ENCODE data around the gene AMN1. TPM values are rescaled to one million over a fixed set of nuclear protein-coding genes. Genes with fewer than 3 reads are reported as not detected.

Gene AMN1
- total RNA-seq, 1 experiment from 2014 or later: 26.9 TPM

DNA sequence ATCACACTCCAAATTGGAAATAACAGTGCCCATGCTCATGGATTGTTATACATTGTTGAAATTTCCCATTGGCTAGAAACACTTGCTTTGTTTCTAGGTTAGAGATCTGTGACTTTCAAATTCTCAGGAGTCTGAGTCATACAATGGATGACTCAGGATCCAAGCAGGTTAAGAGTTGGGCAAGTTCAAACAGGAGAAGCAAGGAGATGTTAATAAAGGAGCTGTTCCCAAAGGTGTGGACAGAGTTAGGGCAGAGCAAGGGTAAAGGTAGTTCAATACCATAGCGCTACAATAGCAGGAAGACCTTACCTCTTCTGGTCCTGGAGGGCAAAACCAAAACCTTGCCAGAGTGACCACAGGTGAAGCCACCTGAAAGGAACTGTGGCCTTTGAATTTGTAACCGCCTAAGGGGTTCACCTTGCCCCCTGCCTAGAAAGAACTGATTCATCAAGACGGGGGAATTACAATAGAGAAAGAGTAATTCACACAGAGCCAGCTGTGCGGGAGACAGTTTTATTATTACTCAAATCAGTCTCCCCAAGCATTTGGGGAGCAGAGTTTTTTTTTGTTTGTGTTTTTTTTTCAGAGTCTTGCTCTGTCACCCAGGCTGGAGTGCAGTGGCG, 4.2 kb upstream of the AMN1 start:
- peak overlapping the region in 1 of 2 experiments; percentile 32; a peak in 2 of 4 replicates for H3K4me3 ChIP-seq (replicated peaks in 1 of 2; ENCODE audit: low read depth in 1 of 2, low read length in 2 of 2)
- H4K20me1 ChIP-seq (ENCODE audit: insufficient read depth): no peaks in the 10 kb centered on the region
- H3K79me2 ChIP-seq (ENCODE audit: insufficient read depth, low read length): peaks cover 5% of the 10 kb centered on the region
- H3K27me3 ChIP-seq (ENCODE audit: insufficient read depth, low read length): no peaks in the 10 kb centered on the region
- H3K36me3 ChIP-seq (ENCODE audit: control insufficient read depth in 1 of 2, insufficient read depth in 2 of 2, low read length in 2 of 2): no peaks in the 10 kb centered on the region
- peak overlapping the region; percentile 60 for H3K4me2 ChIP-seq (ENCODE audit: low read length)
- H3K4me1 ChIP-seq (ENCODE audit: control insufficient read depth in 1 of 2, insufficient read depth in 2 of 2, low read length in 2 of 2): peaks cover 53 to 85% of the 10 kb centered on the region in 2 experiments
- peak overlapping the region; percentile 92 for H3K27ac ChIP-seq (ENCODE audit: low read depth, low read length)
- ChIA-PET POLR2A (interaction anchor here (0.6 to 6.7 kb wide), 13 partner anchors 10 to 943 kb away, joined by 3 to 54 read pairs (median 4); partner anchors contain the start of gene ETFBKMT), RAD21 (ENCODE audit: low non-redundant PET in 1 of 2, low total read pairs in 2 of 2, uncharacterized antibody in 2 of 2, unreplicated experiment in 2 of 2) (interaction anchor here (0.6 to 2.1 kb wide), 3 partner anchors 16 to 56 kb away, joined by 3 to 7 read pairs (median 4); no protein-coding TSS in a partner anchor), CTCF (interaction anchor here (0.5 to 1.6 kb wide), 3 partner anchors 12 to 73 kb away, joined by 3 to 4 read pairs (median 4); no protein-coding TSS in a partner anchor)
- peak overlapping the region; percentile 53 for H3K9ac ChIP-seq (ENCODE audit: low read length)
- ATAC-seq (peak; percentile 75), DNase-seq (ENCODE audit: low read depth, low spot score) (peak; percentile 97)
- H3K9me2 ChIP-seq (ENCODE audit: insufficient read depth): no peaks in the 10 kb centered on the region
- BruUV-seq (replicated peaks): TSS peak; percentile 68
- intact Hi-C loops (cut with micrococcal nuclease): loop anchor here (1.0 to 5.0 kb wide), 2 partner anchors 16 to 224 kb away; partner anchors contain the start of gene RESF1
- H3K9me3 ChIP-seq (ENCODE audit: control insufficient read depth in 1 of 2, insufficient read depth in 1 of 2, low read depth in 1 of 2, low read length in 2 of 2): peaks cover 0 to 9% of the 10 kb centered on the region in 2 experiments; a peak in 1 of 4 replicates
- no peak overlapping the region for H2AFZ ChIP-seq (ENCODE audit: low read depth, low read length, poor library complexity, severe bottlenecking)
- TF ChIP-seq JUND (IDR thresholded peaks at IDR 0.05): peak; percentile 99
- TF ChIP-seq ZFX (IDR thresholded peaks at IDR 0.05): no peak
- peak; percentile 81 for TF ChIP-seq SRF (IDR thresholded peaks at IDR 0.05; ENCODE audit: low read depth)
- TF ChIP-seq POLR2A (IDR thresholded peaks at IDR 0.05; ENCODE audit: borderline replicate concordance, extremely low read depth, insufficient read depth, insufficient read length): peak; percentile 33
- TF ChIP-seq, protein P1, sequence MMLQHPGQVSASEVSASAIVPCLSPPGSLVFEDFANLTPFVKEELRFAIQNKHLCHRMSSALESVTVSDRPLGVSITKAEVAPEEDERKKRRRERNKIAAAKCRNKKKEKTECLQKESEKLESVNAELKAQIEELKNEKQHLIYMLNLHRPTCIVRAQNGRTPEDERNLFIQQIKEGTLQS (IDR thresholded peaks at IDR 0.05): no peak; the same call in 1 of the 2 replicates
- TF ChIP-seq FOSL1 (IDR thresholded peaks at IDR 0.05; ENCODE audit: low read depth): peak; percentile 99
- peak; percentile 96 for TF ChIP-seq CEBPB (IDR thresholded peaks at IDR 0.05; ENCODE audit: low read depth)
- TF ChIP-seq ELF1 (IDR thresholded peaks at IDR 0.05; ENCODE audit: borderline replicate concordance, low read depth): no peak
- TF ChIP-seq RAD21 (IDR thresholded peaks at IDR 0.05; ENCODE audit: low read depth): peak; percentile 30; the same call in 1 of the 2 replicates
- TF ChIP-seq, protein P2, sequence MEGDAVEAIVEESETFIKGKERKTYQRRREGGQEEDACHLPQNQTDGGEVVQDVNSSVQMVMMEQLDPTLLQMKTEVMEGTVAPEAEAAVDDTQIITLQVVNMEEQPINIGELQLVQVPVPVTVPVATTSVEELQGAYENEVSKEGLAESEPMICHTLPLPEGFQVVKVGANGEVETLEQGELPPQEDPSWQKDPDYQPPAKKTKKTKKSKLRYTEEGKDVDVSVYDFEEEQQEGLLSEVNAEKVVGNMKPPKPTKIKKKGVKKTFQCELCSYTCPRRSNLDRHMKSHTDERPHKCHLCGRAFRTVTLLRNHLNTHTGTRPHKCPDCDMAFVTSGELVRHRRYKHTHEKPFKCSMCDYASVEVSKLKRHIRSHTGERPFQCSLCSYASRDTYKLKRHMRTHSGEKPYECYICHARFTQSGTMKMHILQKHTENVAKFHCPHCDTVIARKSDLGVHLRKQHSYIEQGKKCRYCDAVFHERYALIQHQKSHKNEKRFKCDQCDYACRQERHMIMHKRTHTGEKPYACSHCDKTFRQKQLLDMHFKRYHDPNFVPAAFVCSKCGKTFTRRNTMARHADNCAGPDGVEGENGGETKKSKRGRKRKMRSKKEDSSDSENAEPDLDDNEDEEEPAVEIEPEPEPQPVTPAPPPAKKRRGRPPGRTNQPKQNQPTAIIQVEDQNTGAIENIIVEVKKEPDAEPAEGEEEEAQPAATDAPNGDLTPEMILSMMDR (IDR thresholded peaks at IDR 0.05 in 2 of 3, conservative IDR thresholded peaks at IDR 0.05 in 1 of 3; ENCODE audit: borderline replicate concordance in 1 of 3, insufficient read depth in 1 of 3, low read depth in 2 of 3, low read length in 2 of 3): no peak
- TF ChIP-seq CBX3 (IDR thresholded peaks at IDR 0.05; ENCODE audit: low read depth): peak; percentile 90; the same call in 1 of the 2 replicates
- no peak for TF ChIP-seq EZH2phosphoT487 (IDR thresholded peaks at IDR 0.05; ENCODE audit: borderline replicate concordance)
- peak; percentile 84 for TF ChIP-seq SIN3A (IDR thresholded peaks at IDR 0.05; ENCODE audit: low read depth)
- TF ChIP-seq POLR2AphosphoS5 (IDR thresholded peaks at IDR 0.05; ENCODE audit: low read depth, low read length): peak; percentile 55
- TF ChIP-seq, protein P3, sequence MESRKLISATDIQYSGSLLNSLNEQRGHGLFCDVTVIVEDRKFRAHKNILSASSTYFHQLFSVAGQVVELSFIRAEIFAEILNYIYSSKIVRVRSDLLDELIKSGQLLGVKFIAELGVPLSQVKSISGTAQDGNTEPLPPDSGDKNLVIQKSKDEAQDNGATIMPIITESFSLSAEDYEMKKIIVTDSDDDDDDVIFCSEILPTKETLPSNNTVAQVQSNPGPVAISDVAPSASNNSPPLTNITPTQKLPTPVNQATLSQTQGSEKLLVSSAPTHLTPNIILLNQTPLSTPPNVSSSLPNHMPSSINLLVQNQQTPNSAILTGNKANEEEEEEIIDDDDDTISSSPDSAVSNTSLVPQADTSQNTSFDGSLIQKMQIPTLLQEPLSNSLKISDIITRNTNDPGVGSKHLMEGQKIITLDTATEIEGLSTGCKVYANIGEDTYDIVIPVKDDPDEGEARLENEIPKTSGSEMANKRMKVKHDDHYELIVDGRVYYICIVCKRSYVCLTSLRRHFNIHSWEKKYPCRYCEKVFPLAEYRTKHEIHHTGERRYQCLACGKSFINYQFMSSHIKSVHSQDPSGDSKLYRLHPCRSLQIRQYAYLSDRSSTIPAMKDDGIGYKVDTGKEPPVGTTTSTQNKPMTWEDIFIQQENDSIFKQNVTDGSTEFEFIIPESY (IDR thresholded peaks at IDR 0.05; ENCODE audit: extremely low read depth, insufficient replicate concordance, low read length): no peak
- TF ChIP-seq EGR1 (IDR thresholded peaks at IDR 0.05; ENCODE audit: low read depth): no peak; the same call in 1 of the 2 replicates
- no peak for TF ChIP-seq ZNF274 (IDR thresholded peaks at IDR 0.05; ENCODE audit: low read depth, low read length)
- peak; percentile 95 for TF ChIP-seq SP1 (IDR thresholded peaks at IDR 0.05; ENCODE audit: low read depth)
- TF ChIP-seq, protein P4, sequence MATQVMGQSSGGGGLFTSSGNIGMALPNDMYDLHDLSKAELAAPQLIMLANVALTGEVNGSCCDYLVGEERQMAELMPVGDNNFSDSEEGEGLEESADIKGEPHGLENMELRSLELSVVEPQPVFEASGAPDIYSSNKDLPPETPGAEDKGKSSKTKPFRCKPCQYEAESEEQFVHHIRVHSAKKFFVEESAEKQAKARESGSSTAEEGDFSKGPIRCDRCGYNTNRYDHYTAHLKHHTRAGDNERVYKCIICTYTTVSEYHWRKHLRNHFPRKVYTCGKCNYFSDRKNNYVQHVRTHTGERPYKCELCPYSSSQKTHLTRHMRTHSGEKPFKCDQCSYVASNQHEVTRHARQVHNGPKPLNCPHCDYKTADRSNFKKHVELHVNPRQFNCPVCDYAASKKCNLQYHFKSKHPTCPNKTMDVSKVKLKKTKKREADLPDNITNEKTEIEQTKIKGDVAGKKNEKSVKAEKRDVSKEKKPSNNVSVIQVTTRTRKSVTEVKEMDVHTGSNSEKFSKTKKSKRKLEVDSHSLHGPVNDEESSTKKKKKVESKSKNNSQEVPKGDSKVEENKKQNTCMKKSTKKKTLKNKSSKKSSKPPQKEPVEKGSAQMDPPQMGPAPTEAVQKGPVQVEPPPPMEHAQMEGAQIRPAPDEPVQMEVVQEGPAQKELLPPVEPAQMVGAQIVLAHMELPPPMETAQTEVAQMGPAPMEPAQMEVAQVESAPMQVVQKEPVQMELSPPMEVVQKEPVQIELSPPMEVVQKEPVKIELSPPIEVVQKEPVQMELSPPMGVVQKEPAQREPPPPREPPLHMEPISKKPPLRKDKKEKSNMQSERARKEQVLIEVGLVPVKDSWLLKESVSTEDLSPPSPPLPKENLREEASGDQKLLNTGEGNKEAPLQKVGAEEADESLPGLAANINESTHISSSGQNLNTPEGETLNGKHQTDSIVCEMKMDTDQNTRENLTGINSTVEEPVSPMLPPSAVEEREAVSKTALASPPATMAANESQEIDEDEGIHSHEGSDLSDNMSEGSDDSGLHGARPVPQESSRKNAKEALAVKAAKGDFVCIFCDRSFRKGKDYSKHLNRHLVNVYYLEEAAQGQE (IDR thresholded peaks at IDR 0.05; ENCODE audit: low read depth): no peak
- TF ChIP-seq EZH2 (IDR thresholded peaks at IDR 0.05): no peak
